ENCODE results near the gene VWA8.

The VWA8 gene

DNA sequence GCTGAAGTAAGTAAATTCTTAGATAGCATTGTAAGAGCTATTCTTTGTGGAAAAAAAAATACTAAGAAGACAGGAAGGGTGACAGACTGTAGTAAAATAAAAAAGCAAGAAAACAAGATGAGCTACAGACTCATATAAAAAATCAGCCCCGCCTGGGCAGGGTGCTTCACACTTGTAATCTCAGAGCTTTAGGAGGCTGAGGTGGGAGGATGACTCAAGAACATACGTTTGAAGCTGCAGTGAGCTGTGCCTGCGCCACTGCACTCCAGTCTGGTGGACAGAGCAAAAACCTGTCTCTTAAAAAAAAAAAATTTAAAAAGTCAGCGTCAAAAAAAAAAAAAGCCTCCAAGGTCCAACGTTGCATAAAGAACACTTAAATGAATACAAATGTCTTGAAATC, 102.1 kb downstream of the VWA8 start:
- H3K4me3 ChIP-seq (ENCODE audit: low read depth, low read length): no peak overlapping the region
- POLR2A ChIA-PET: no interaction called here
- no peak for DNase-seq (ENCODE audit: low read depth, low spot score)
- TF ChIP-seq, protein P1, sequence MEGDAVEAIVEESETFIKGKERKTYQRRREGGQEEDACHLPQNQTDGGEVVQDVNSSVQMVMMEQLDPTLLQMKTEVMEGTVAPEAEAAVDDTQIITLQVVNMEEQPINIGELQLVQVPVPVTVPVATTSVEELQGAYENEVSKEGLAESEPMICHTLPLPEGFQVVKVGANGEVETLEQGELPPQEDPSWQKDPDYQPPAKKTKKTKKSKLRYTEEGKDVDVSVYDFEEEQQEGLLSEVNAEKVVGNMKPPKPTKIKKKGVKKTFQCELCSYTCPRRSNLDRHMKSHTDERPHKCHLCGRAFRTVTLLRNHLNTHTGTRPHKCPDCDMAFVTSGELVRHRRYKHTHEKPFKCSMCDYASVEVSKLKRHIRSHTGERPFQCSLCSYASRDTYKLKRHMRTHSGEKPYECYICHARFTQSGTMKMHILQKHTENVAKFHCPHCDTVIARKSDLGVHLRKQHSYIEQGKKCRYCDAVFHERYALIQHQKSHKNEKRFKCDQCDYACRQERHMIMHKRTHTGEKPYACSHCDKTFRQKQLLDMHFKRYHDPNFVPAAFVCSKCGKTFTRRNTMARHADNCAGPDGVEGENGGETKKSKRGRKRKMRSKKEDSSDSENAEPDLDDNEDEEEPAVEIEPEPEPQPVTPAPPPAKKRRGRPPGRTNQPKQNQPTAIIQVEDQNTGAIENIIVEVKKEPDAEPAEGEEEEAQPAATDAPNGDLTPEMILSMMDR (IDR thresholded peaks at IDR 0.05; ENCODE audit: insufficient read depth, low read length, missing control alignments): no peak
- CTCF ChIA-PET: interaction anchor here (1.2 to 1.6 kb wide), 2 partner anchors 31 to 252 kb away, joined by 3 read pairs; no protein-coding TSS in a partner anchor

DNA sequence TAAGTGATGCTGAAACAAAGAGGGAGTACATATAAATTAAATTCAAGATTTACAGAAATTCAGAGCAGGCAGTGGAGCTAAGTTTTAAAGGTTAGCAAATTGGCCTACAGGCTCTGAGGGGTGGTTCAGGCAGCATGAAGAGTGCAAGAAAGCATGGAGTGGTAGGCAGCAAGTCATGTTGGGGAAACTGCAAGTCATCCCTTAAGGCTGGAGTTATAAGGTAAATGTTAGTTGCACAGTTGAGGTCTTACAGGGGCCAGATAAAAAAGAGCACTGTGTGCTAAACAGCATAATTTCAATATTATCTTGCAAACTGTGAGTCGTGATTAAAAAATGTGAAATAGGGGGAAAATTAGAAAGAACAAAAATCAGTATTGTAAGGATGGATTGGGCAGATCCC, 106.2 kb downstream of the VWA8 start:
- ChIA-PET POLR2A (no interaction called here), CTCF (interaction anchor here (1.1 to 1.5 kb wide), 3 partner anchors 10 to 186 kb away, joined by 3 to 4 read pairs (median 4); no protein-coding TSS in a partner anchor)
- DNase-seq (ENCODE audit: low read depth, low spot score): no peak
- TF ChIP-seq, protein P1 (IDR thresholded peaks at IDR 0.05; ENCODE audit: insufficient read depth, low read length, missing control alignments): no peak
- H3K4me3 ChIP-seq (ENCODE audit: low read depth, low read length): no peak overlapping the region

DNA sequence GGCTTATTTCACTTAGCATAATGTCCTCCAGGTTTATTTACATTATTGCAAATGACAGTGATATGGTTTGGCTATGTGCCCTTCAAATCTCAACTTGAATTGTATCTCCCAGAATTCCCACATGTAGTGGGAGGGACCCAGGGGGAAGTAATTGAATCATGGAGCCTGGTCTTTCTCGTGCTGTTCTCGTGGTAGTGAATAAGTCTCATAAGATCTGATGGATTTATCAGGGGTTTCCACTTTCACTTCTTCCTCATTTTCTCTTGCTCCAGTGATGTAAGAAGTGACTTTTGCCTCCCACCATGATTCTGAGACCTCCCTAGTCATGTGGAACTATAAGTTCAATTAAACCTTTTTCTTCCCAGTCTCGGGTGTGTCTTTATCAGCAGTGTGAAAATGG, 109.6 kb downstream of the VWA8 start:
- TF ChIP-seq, protein P1 (IDR thresholded peaks at IDR 0.05; ENCODE audit: insufficient read depth, low read length, missing control alignments): no peak
- DNase-seq (ENCODE audit: low read depth, low spot score): no peak
- ChIA-PET POLR2A (no interaction called here), CTCF (no interaction called here)
- H3K4me3 ChIP-seq (ENCODE audit: low read depth, low read length): no peak overlapping the region

DNA sequence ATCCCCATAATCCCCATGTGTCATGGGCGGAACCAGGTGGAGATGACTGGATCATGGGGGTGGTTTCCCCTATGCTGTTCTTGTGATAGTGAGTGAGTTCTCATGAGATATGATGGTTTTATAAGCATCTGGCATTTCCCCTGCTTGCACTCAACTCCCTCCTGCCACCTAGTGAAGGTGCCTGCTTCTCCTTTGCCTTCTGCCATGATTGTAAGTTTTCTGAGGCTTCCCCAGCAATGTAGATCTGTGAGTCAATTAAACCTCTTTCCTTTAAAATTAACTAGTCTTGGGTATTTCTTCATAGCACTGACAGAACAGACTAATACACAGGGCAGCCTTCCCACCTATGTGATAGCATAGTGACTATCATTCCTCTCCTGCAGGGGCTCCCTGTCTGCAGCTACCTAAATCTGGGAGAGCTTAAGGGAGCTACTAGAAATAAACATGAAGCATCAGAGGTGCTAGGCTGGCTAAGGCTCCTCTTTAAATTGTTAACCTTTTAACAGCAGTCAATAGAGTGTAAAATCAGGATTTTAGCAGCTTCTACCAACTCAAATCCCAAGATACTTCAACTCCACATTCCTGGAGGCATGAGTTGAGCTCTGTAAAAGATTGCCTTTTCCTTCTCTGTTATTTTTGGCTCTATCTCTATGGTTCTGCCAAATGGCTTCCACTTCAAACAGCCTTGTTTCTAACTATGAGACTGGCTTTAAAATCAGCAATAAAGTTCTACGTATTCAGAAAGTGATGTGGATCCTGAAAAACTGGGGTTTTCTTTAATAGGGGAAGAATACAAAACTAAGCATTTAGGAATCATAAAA, 112.3 kb downstream of the VWA8 start:
- TF ChIP-seq, protein P1 (IDR thresholded peaks at IDR 0.05; ENCODE audit: insufficient read depth, low read length, missing control alignments): no peak
- DNase-seq (ENCODE audit: low read depth, low spot score): peak; percentile 36
- ChIA-PET CTCF (no interaction called here), POLR2A (no interaction called here)
- H3K4me3 ChIP-seq (ENCODE audit: low read depth, low read length): no peak overlapping the region

DNA sequence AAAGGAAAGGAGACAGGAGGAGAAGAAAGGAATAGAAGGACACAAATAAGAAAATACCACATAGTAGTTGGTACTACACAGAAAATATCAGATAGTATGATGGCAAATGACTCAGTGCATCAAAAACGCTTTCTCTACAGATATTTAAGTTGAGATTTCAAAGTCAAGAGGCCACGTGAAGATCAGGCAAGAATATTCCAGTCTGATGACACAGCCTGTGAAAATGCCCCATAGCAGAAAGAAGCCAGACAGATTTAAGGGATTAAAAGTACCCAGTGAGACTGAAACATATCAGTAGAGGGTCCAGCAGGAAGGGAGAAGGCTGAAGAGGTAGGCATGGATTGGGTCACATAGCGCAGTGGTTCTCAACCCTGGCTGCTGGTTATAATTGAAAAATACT, 113.7 kb downstream of the VWA8 start:
- no peak for DNase-seq (ENCODE audit: low read depth, low spot score)
- CTCF ChIA-PET: no interaction called here
- no peak overlapping the region for H3K4me3 ChIP-seq (ENCODE audit: low read depth, low read length)
- POLR2A ChIA-PET: no interaction called here
- TF ChIP-seq, protein P1 (IDR thresholded peaks at IDR 0.05; ENCODE audit: insufficient read depth, low read length, missing control alignments): no peak

DNA sequence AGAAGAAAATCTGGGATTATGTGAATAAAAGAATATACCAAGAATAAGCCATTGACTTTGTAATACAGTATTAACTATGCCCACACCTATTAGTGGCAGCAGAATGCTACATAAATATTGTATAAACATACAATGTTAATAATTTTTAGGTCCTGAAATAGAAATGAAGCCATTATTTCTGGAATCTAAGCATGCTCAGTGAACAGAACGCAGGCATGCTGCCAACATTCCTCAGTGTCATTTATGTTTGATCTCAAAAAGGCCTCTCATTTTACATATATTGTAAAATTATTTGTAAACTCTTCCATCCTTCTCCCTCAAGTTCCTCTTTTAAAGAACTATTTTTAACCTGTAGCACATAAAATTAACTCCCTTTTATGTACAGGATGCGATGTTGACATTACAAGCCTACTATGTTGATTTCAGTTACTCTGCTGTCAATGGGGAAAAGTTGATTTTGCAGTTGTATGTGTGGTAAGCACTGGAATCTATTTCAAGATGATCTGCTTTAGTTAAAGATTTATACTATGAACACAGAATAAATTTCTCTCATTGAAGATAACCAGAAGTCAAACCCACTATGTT, 118.8 kb downstream of the VWA8 start:
- no peak for DNase-seq (ENCODE audit: low read depth, low spot score)
- TF ChIP-seq, protein P1 (IDR thresholded peaks at IDR 0.05; ENCODE audit: insufficient read depth, low read length, missing control alignments): no peak
- CTCF ChIA-PET: no interaction called here
- H3K4me3 ChIP-seq (ENCODE audit: low read depth, low read length): no peak overlapping the region
- POLR2A ChIA-PET: no interaction called here

Measured in AG04449 (cell line).